ENCODE results near the gene OAS1.

DNA sequence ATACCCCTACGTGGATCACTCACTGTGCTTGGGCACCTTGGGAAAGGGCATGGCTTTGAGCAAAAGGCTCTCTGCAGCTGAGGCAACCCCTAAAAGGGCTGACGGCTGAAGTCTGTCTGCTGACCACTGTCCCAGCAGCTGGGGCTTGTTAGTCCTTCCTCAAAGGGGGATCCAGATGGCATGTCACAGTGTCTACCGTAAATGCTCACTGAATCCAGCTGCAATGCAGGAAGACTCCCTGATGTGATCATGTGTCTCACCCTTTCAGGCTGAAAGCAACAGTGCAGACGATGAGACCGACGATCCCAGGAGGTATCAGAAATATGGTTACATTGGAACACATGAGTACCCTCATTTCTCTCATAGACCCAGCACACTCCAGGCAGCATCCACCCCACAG is 12.4 kb downstream of the OAS1 start:
- TF ChIP-seq, protein P1, sequence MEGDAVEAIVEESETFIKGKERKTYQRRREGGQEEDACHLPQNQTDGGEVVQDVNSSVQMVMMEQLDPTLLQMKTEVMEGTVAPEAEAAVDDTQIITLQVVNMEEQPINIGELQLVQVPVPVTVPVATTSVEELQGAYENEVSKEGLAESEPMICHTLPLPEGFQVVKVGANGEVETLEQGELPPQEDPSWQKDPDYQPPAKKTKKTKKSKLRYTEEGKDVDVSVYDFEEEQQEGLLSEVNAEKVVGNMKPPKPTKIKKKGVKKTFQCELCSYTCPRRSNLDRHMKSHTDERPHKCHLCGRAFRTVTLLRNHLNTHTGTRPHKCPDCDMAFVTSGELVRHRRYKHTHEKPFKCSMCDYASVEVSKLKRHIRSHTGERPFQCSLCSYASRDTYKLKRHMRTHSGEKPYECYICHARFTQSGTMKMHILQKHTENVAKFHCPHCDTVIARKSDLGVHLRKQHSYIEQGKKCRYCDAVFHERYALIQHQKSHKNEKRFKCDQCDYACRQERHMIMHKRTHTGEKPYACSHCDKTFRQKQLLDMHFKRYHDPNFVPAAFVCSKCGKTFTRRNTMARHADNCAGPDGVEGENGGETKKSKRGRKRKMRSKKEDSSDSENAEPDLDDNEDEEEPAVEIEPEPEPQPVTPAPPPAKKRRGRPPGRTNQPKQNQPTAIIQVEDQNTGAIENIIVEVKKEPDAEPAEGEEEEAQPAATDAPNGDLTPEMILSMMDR (IDR thresholded peaks at IDR 0.05 in 2 of 3, conservative IDR thresholded peaks at IDR 0.05 in 1 of 3; ENCODE audit: insufficient read depth in 2 of 3, low read depth in 1 of 3, low read length in 3 of 3) = no peak
- no peak for TF ChIP-seq FOXK2 (conservative IDR thresholded peaks at IDR 0.05 in 1 of 2, IDR thresholded peaks at IDR 0.05 in 1 of 2; ENCODE audit: low read depth in 2 of 2)
- TF ChIP-seq MLX (CRISPR knock-in tag; conservative IDR thresholded peaks at IDR 0.05) = no peak
- no peak for TF ChIP-seq SMARCC2 (IDR thresholded peaks at IDR 0.05; ENCODE audit: low read depth)
